Activated T-helper 9 cell treated with anti-CD3 and anti-CD28 coated beads, Interleukin-2, amount 50 U/mL, for 16 hours (primary cell): ENCODE measurements around the gene MBP.

Experiments used
- DNase-seq: peaks from one replicate; pipeline ENCODE4 v3.0.0-alpha.2; 2020; ENCODE audit warnings: low read depth

The MBP gene

DNA sequence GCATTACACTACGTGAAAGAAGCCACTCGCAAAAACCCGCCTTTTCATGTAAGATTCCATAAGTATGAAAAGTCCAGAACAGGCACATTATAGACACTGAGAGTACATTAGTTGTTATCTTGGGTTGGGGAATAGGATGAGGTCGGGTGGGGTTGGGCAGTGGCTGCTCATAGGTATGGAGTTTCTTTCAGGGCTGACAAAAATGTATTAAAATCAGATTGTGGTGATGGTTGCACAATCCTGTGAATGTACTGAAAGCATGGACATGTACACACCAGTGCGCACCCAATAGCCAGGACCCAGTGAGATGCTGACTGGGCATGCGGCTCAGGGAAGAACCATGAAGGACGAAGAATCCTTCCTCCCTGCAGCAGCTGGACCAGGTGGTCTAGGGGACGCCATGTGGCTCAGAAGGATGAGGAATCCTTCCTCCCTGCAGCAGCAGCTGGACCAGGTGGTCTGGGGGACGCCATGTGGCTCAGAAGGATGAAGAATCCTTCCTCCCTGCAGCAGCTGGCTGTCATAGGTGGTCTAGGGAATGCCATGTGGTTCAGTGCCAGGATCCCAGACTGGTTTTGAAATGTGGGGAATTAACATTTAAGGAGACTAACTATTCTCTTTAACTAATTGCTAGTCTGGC is 50.1 kb downstream of the MBP start:
- no peak for DNase-seq

DNA sequence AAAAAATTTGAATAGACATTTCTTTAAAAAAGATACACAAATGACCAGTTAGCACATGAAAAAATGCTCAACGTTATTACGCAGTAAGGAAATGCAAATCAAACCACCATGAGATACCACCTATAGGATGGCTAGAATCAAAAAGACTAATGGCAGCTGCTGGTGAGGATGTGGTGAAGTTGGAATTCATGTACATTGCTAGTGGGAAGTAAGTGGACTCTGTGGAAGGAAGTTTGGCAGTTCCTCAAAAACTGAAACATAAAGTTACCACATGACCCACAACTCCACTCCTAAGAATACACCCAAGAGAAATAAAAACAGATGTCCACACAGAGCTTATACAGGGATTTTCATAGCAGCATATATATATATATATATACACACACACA is 51.2 kb downstream of the MBP start:
- DNase-seq: no peak

DNA sequence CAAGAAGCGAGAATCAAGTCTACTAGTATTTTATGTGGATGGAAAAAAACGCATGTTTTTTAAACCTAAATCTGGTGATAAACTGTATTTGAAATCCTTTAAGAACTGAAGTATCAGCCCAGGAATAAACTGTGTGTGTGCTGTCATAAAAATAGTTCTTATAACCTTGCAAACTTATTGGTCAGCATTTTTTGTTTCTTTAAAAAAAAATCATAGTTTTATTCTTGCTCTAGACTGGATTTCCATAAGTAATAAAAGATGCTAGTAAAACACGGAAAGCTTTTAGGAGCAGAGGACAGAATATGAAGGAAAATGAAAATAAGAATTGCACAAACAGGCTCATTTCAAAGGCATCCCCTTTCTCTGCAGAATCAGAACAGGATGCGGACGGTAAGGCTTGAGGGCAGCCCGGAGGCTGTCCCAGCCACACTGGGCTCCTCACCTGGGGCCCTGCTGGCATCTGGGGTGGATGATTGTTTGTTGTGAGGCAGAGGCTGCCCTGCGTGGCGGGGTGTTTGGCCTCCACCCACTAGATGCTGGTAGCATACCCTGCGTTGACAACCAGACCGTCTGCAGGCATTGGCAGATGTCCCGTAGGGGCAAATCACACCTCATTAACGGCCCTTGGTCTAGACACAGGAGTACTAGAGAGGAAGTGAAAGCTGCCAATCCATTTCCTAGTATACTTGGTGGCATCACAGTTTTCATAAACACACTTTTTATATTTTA is 52.5 kb downstream of the MBP start:
- DNase-seq: no peak

DNA sequence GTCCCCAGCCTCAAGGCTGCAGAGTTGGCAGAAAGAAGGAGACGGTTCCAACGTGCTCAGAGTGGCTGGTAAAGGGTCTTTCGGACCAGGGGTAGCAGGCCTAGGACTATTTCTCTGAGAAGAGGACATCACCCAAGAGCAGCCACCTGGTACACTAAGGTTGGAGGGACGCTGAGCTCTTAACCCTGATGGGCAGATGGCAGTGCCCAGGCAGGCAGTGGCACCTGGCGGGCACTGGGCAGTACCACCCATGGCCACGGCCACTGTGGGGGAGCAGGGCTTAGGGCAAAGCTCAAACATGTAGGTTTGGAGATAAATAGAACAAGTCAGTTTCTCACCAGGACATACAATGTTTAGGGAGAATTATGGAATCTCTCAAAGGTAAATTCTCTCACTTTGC is 53.5 kb downstream of the MBP start:
- no peak for DNase-seq

DNA sequence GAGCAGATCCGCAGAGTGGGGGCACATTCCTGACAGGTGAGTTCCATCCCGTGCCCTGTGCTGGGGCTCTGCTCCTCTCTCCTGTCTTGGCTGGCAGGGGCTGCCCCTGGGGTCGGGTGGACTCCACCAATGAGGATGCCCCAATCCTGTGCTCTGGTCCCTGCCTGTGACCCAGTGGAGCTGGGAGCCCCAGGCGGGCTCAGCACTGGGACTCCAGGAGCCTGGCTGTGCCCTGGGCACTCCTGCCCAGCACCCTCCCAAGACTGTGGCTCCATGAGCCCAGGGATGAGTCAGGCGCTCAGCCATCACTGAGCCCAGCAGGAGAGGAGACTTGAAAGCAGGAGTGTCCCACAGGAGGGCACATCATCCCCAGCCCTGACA is 53.9 kb downstream of the MBP start:
- no peak for DNase-seq

DNA sequence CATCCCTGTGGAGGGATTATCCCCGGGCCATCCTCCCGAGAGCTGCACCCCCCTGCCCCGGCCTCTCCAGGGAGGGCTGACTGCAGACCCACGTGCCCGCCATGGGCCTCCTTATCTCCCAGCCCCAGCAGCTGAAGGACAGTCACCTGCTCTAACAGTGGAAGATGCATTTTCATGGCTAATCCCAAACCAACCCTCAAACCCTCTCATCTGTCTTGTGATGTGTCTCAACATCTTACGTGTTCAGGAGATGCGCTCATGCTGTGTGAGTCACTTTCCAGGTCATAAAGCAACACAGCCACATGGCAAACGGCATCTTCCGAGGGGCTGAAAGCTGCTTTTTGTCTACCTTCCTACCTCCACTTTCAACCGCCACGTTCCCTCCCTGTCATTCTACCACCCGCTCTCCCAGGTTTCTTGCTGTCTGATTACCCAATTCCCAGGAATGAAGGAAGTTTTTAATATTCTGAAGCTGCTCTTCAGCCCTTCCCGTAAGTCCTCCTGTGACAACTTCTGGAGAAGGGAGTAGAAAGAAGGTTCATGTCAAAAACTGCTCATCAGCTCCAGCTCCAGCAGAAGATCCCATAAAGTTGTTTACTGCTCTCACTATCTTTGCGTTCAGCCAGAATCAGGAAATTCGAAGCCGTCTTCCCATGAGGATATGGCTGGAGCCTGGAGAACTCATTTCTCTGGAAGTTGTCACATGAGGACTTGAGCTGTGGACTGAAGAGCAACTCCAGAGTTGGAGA is 54.5 kb downstream of the MBP start:
- DNase-seq: no peak

DNA sequence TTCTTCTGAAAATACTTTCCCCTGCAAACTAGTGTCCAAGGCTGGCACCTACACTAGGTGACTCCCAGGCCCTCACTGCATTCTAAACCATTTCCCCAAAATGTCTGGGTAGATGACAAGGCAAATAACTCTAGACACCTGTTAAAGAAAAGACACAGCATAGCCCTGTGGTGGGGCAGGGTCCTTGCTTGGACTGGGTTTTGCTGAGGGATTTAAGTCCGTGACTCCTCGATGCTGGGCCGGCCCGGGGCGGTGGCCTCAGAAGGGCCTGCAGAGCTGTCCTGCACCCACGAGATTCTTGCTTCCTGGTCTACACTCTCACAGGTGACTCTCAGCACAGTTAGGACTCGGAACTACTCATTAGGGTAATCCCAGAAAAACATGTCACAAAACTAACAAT is 55.2 kb downstream of the MBP start:
- no peak for DNase-seq

DNA sequence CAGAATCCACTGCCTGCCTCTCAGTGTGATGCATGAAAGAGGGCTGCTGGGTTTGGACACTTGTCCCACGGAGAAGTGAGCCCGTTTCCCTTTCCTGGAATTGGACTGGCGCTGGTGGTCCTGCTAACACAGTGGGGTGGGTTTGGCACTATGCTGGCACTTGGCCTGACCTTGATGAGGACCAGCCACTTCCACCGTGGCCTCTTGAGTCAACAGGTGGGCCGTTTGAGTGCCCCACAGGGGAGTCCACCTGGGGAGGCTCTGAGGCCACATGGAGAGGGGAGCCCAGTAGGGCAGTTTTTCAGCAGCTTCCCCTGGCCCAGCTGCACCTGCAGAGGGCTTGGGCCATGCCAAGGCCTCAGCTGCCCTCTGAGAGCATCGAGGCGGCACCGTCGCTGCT is 56.5 kb downstream of the MBP start:
- no peak for DNase-seq

DNA sequence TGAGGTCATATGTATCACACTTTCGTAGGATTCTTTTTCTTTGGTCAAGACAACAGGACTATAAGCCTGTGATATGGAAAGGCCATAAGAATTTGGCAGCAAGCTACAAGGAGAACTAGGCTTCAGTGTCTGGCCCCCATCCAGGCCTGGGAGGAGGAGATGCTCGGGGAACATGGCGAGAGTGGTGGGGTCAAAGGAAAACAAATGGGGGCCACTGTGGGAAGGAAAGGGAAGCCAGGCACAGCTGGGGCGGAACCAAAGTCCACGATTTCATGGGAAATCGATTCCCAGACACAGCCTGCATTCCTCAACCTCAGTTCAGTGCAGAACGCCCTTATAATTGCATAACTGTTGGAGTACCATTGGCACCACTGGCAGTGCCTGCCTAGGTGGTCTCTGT is 58.2 kb downstream of the MBP start:
- DNase-seq: no peak

DNA sequence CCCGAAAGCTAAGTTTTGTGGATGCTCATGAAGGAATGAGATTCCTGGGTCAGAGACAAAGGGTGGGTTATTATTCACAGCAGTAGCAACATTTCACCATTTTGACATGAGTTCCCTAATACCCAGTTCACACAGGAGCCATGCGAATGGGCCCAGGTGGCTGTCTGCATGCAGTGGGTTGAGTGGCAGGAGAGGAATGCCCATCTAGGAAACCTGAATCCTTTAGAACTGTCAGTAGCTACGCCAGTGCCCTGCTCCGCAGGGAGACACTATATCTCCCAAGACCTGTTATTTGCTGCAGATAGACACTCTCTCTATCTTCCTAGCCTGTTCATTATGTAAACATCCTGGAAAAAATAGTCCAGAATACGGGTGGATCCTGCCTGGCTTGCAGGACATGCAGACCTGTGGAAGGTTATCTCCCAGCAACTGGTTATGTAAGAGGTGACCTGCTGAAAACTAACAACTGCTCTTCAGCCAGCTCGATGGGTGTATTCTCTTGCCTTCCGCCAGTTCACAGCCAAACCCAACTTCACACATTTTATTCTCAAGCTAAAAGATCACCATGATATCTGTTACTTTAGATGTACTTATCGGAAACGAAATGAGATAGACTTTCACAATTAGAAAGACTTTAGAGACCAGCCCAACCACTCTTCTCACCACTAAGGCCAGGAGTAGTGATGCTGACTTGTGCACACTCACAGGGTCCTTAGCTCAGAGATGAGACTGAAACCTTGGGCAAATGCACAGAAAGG is 59.1 kb downstream of the MBP start:
- no peak for DNase-seq

DNA sequence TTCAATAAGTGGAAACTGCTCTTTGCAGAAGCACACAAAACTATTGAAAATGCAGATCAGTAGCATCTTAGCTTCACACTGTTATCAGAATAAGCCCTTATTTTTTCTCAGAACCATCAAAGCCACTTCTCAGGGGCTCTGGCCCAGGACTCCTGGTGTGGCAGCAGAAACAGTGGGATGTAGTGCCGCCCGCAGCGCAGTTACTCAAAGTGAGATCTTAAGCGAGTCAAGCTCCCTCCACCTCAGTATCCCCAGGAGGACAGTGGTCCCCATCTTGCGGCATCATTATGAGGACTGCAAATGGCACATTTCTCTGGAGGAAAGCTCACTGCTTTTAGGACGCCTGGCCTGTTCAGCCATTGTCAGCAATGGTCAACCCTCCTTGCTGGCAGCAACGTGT is 60.0 kb downstream of the MBP start:
- no peak for DNase-seq

DNA sequence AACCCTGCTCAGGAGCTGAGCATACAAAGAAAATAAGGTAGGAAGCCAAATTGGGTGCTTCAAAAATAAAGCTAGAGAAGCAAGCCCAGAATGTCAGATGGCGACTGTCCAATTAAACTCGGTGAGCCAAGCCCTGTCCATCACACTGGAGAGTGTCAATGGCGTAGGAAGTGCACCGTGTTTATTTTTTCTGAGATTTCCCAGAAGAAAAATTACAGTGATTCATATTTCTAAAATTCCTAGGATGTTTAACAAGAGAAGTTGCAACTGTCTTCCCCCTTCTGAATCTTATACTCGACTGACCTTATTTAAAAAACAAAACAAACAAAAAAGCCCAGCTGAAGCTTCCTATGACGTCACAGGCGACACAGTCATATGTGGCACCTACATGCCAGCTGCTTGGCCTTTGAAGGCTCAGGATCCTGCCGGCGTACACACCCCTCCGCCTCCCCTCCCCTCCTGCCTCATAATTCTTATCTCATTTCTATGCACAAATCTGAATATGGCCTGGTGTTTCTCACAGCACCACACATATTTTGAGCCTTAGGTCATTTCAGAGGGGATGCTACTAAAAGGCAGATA is 60.8 kb downstream of the MBP start:
- peak; percentile 45 for DNase-seq

DNA sequence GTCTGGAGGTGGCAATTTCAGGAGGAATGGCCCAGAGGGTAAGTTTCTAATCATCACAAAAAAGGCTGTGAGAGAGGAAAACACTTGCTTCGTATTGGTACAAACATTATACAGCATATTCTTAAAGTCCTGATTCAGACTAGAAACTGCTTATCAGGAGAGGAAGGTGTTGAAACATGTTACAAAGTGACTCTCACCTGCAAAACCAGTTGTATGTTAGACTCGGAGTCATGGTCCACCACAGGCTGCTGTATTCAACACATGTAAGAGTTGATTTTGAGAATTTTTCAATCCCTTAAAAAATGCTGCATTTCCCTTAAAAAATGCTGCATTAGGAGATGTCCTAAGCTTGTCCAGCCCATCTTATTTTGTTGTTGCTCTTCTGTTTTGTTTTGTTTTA is 61.5 kb downstream of the MBP start:
- no peak for DNase-seq

DNA sequence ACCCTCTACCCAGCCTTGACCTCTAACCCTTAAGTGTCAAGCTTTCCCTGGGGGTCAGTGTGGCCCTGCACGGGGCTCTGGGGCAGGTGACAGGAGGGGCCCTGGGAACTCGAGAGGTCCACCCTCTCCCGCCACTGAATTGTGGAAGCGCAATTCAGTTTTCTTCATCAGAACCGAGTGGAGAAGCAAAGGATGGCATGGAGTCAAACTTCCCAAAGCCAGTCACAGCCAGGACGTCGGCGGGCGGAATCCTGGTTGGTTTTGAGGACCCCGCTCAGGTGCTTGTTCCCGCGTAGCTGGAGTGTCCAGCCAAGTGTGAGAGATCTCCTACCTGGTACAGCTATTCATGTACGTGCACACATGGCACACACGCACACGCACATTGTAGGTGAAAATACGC is 62.0 kb downstream of the MBP start:
- no peak for DNase-seq

DNA sequence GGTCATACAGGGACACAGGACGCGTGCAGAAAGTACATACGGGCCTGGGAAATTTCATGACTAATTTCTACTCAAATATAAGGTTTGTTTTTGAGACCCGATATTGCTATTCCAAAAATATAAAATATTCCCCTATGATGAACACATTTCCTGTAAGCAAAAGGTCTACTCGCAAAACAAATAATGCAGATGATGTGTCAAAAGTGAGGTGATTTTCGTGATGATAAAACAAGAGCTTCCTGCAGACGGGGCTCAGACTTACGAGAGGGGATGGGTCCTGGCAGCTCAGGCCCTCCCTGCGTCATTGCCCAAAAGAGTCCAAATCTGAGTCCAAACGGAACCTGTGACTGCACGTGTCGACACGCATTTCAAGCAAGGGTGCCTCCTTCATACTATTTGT is 62.7 kb downstream of the MBP start:
- no peak for DNase-seq

DNA sequence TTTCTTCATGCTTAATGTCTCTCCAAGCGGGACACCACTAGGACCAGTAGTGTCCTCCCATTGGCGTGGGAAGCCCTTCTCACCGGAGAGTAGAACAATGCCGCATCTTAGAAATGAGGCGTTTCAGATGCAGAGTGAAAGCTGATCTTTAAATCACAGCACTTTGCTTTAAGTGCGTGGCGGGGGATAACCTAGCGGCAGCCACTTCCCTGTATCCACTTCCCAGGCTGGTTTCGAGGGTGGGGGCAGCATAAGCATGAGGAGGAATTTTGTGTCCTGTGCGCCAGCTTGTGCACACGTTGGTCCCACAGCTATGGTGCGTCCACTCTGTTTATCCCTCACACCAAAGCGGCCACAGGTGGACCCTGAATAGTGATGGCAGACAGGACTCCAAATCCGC is 63.1 kb downstream of the MBP start:
- no peak for DNase-seq

DNA sequence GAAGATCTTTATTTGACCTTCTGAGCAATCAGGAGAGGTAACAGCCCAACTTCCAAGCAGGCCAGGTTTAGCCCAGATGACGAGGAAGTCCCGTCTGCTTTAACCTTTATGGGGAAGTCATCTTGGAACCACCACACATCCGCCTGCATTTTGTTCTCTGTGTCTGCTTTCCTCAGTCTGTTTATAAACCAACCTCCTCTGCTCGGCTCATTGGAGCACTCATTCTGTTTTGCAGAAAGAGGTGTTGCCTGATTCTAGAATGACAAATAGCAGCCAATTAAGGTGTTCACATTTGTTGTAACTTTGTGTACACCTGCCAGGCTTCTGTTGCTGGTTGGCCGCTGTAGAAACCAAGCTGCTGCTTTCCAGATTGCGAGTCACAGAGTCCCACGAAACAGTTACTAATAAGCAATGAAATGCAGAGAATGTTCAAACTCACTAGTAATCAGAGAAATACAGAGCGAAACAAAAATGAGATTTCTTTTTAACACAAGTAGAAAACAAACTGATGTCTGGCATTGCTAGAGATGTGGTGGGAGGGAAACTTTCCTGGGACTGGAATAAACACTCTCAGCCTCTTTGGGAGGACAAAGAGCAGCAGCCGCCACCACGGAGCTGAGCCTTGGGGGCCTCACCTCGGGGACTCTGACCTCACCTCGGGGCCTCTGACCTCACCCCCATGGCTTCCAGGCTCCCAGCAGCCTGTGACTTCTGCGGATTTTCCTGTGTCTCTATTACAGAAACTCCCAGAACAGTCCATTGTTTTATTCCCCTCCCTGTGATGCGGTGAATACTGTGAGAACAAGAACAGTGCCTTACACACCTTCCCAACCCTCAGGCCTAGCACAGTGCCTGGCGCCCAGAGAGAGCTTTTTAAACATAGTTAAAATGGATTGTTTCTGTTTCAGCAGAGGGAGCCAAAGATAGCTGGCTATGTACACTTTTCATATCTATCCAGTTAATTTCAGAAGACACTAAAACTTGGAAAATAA is 64.0 kb downstream of the MBP start:
- DNase-seq: no peak

DNA sequence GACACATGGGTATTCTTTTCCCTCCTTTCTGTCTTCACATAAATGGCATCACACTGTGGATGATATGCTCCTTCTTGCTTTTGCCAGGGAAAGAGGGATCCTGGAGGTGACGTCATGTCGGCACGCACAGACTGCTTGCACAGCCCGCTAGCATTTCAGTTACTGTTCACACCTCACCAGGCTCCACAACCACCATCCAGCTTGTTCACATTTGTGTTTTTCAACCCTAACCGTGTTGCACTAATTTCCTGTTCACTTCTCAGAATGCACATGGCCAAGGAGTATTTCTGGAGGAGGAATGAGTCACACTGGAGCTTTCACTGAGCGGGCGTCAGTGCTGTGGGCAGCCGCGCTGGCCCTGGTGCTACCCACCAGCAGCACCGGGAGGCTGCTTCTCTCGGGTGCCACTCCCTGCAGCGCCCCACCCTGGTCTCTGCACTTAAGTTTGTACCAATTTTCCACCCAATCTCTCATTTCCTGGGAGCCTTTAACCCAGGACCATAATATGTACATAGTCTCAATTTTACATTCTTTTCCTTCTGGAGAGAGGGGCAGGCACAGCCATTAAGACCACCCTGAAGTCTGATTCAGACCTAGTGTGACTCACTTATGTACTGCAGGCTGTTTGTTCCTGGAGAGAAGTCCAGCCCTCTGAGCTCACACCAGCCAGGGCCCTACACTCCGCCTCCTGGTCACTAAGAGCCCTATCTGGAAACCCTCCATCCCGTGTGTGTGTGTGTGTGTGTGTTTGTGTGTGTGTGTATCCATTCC is 65.1 kb downstream of the MBP start:
- peak; percentile 67 for DNase-seq

DNA sequence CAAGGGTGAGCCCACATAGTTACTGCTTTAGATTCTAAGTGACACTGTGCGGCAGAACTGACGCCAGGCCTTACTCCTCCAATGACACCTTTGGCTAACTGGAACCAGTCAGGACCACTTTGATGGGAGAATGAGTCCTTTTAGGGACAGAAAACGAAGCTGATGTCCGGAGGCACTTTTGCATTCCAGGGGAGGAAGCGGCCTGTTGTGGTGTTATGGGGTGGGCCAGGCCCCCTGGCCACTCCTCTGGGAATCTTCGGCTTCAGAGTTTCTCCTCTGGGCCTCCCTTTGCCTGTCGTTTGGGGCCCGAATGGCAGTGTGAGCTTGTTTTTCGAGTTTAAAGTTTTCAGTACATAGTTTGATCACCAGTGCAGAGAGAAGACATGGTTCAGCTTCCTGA is 65.9 kb downstream of the MBP start:
- no peak for DNase-seq

DNA sequence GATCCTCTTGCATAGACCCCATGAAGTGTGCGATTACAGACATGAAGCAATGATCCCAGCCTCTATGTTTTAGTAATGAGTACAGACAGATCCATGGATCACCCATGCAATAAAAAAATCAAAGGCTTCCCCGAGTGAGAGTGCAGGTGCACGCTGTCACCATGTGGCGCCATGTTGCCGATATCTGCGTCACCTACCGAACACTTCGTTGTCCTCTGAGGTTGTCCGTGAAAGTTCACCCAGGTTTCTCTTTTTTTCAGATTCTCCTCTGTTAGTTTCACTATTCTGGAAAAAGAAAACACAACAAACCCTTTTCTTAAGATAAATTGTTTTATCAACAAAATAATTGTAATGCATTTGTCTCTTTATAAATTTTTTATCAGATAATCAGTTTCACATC is 66.5 kb downstream of the MBP start:
- DNase-seq: no peak
